H1 (cell line): ENCODE measurements around the gene PLA2G2E. TPM values are rescaled to one million over a fixed set of nuclear protein-coding genes. Genes with fewer than 3 reads are reported as not detected.

Source experiments
- EGR1 ChIP-seq: IDR thresholded peaks from 2 replicates; pipeline ENCODE4 v1.6.1; 2011; ENCODE audit warnings: low read depth, low read length, borderline replicate concordance
- SAP30 ChIP-seq: fragments of 300-600 bp; sonication (generic); IDR thresholded peaks from 2 replicates; pipeline ENCODE4 v1.7.1; 2012; ENCODE audit warnings: low read length, moderate library complexity, mild to moderate bottlenecking, inconsistent platforms; ENCODE audit not compliant: insufficient read depth, insufficient replicate concordance
- SIN3A ChIP-seq, 2 experiments: IDR thresholded peaks in 1 of 2; conservative IDR thresholded peaks in 1 of 2; 2 replicates each; pipeline ENCODE4 v1.6.1; 2011 to 2012; ENCODE audit warnings: low read length in 2 of 2, improper control_type of control experiment in 1 of 2, low read depth in 1 of 2, mild to moderate bottlenecking in 1 of 2
- SP1 ChIP-seq: IDR thresholded peaks from 2 replicates; pipeline ENCODE4 v1.6.1; 2011; ENCODE audit warnings: low read depth, low read length
- SP4 ChIP-seq: IDR thresholded peaks from 2 replicates; pipeline ENCODE4 v1.6.1; 2012; ENCODE audit warnings: low read length, inconsistent platforms
- TBP ChIP-seq: IDR thresholded peaks from 2 replicates; pipeline ENCODE4 v1.6.1; 2011; ENCODE audit warnings: low read depth, low read length, improper control_type of control experiment
- polyA plus RNA-seq, 7 experiments: library from polyadenylated mRNA; depleted of rRNA in 3 of 7; stranded (reverse) in 5 of 7; unstranded in 2 of 7; fragments of >200 nt in 5 of 7; fragments of 200-250 nt in 2 of 7; gene quantifications; 1 replicate in 5 of 7; 2 replicates in 1 of 7; 4 replicates in 1 of 7; pipeline versions ENCODE4 v1.2.1 to v1.2.3, GENCODE V29; 2011 to 2013; ENCODE audit warnings: missing spikeins in 2 of 7, mixed read lengths in 2 of 7
- total RNA-seq: library from RNA; stranded (reverse); fragmentation: NEBNext Ultra II Directional; extraction: Animal tissue kit (Norgen Biotek cat#: 25700); gene quantifications from 2 replicates; pipeline ENCODE4 v1.2.1, GENCODE V29; 2021
- TF ChIP-seq, protein P1 (sequence below): IDR thresholded peaks from 2 replicates; pipeline ENCODE4 v1.6.1; 2012; ENCODE audit warnings: inconsistent platforms

The PLA2G2E gene
- total and polyA plus RNA-seq, 2 of the 8 experiments (the other 6 are each of a cell fraction or from before 2014, with no cell fraction given) = not detected

DNA sequence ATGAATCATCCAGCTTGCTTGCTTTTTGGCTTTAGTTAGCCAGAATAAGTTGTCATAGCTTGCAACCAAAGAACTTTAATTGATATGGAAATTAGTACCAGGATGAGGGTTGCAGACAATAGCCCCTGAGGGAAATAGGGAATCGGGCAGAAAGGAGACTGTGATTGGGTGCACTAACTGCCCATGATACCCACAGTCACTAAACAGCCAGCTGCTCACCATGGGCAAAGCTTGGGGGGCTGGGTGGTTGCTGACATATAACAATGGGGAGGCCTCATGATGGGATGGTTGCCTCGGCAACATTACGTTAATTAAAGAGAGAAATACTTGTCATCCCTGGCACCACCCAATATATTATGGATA, 17.8 kb upstream of the PLA2G2E start (continued):
- TF ChIP-seq TBP = no peak
- TF ChIP-seq EGR1 = no peak
- TF ChIP-seq SP4 = no peak
- TF ChIP-seq, protein P1, sequence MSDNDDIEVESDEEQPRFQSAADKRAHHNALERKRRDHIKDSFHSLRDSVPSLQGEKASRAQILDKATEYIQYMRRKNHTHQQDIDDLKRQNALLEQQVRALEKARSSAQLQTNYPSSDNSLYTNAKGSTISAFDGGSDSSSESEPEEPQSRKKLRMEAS = no peak
- no peak for TF ChIP-seq SP1
- TF ChIP-seq SIN3A (conservative IDR thresholded peaks at IDR 0.05 in 1 of 2, IDR thresholded peaks at IDR 0.05 in 1 of 2; ENCODE audit: low read depth in 1 of 2, low read length in 2 of 2) = no peak
- no peak for TF ChIP-seq SAP30
